ENCODE measurements around the gene SP7.
A peak's percentile ranks its signal among the peaks of the same experiment; 100 is the strongest.
"Not testable (repeated sequence)": the region's sequence is repeated elsewhere in the genome, so short reads cannot be mapped to it uniquely, and the experiment has no call there.

SP7 gene

GRCh38 chr12:53324113-53324778, 11.9 kb downstream of the SP7 start:
- FAIRE-seq (no peak), DNase-seq (ENCODE audit: low spot score) (no peak)

GRCh38 chr12:53320352-53321195, 15.6 kb downstream of the SP7 start:
- no peak for DNase-seq (ENCODE audit: low spot score)
- FAIRE-seq: no peak

GRCh38 chr12:53313996-53314395, 22.2 kb downstream of the SP7 start:
- FAIRE-seq: no peak
- DNase-seq (ENCODE audit: low spot score): no peak

- FAIRE-seq (no peak), DNase-seq (ENCODE audit: low spot score) (no peak)
Observed at GRCh38 chr12:53308276-53308675, 27.9 kb downstream of the SP7 start.

GRCh38 chr12:53306826-53307225, 29.3 kb downstream of the SP7 start:
- FAIRE-seq: no peak
- DNase-seq (ENCODE audit: low spot score): no peak

- no peak for DNase-seq (ENCODE audit: low spot score)
- no peak for FAIRE-seq
Observed at GRCh38 chr12:53302903-53303302, 33.3 kb downstream of the SP7 start.

GRCh38 chr12:53300187-53300586, 36.0 kb downstream of the SP7 start:
- no peak for DNase-seq (ENCODE audit: low spot score)
- FAIRE-seq: no peak

GRCh38 chr12:53299454-53300180, 36.5 kb downstream of the SP7 start, which contains the start of gene MYG1:
Gene MYG1 (plus strand): TSS chr12:53299695. CDS start chr12:53299738, 43 bp downstream.
- DNase-seq (ENCODE audit: low spot score): peak; percentile 92
- no peak for FAIRE-seq

- FAIRE-seq: no peak
- DNase-seq (ENCODE audit: low spot score): peak; percentile 27
Observed at GRCh38 chr12:53299101-53299453, 37.1 kb downstream of the SP7 start.

GRCh38 chr12:53298164-53298563, 38.0 kb downstream of the SP7 start:
- FAIRE-seq: no peak
- no peak for DNase-seq (ENCODE audit: low spot score)

GRCh38 chr12:53297106-53297505, 39.0 kb downstream of the SP7 start:
- not testable (repeated sequence) for FAIRE-seq

GRCh38 chr12:53295891-53296219, 40.3 kb downstream of the SP7 start:
- FAIRE-seq (no peak), DNase-seq (ENCODE audit: low spot score) (no peak)

More at GRCh38 chr12:53297106-53297505, 39.0 kb downstream of the SP7 start:
- not testable (repeated sequence) for DNase-seq (ENCODE audit: low spot score)

- peak; percentile 90 for DNase-seq (ENCODE audit: low spot score)
- FAIRE-seq: peak; percentile 32
Observed at GRCh38 chr12:53295070-53295890, 40.9 kb downstream of the SP7 start, which contains the start of gene PFDN5. Gene PFDN5 (plus strand): TSS chr12:53295542. CDS start chr12:53295568, 26 bp downstream.

GRCh38 chr12:53292426-53292825, 43.7 kb downstream of the SP7 start:
- DNase-seq (ENCODE audit: low spot score): no peak

GRCh38 chr12:53290661-53291060, 45.5 kb downstream of the SP7 start:
- FAIRE-seq: no peak
- no peak for DNase-seq (ENCODE audit: low spot score)

More at GRCh38 chr12:53292426-53292825, 43.7 kb downstream of the SP7 start:
- FAIRE-seq: no peak

GRCh38 chr12:53289891-53290290, 46.3 kb downstream of the SP7 start:
- FAIRE-seq (no peak), DNase-seq (ENCODE audit: low spot score) (no peak)

GRCh38 chr12:53288322-53288721, 47.8 kb downstream of the SP7 start:
- DNase-seq (ENCODE audit: low spot score) (no peak), FAIRE-seq (no peak)

- FAIRE-seq (no peak), DNase-seq (ENCODE audit: low spot score) (peak; percentile 50)
Observed at GRCh38 chr12:53287741-53288216, 48.4 kb downstream of the SP7 start.

GRCh38 chr12:53286448-53286847, 49.7 kb downstream of the SP7 start:
- FAIRE-seq (no peak), DNase-seq (ENCODE audit: low spot score) (no peak)

- DNase-seq (ENCODE audit: low spot score) (no peak), FAIRE-seq (no peak)
Observed at GRCh38 chr12:53279888-53280498, 56.2 kb downstream of the SP7 start.
